HepG2 (cell line): Measurements from ENCODE around the gene DHX8. TPM values are rescaled to one million over a fixed set of nuclear protein-coding genes. Genes with fewer than 3 reads are reported as not detected.
A peak's percentile ranks its signal among the peaks of the same experiment; 100 is the strongest.

ENCODE experiments used
- AHR ChIP-seq: IDR thresholded peaks from 2 replicates; pipeline ENCODE4 v1.6.1; 2018; ENCODE audit warnings: missing genetic modification reagents, missing compliant biosample characterization
- ARNTL ChIP-seq: sonication (generic); formaldehyde crosslinking; IDR thresholded peaks from 2 replicates; pipeline ENCODE4 v1.4.0; 2020; ENCODE audit warnings: mild to moderate bottlenecking, missing genetic modification reagents
- ATAD3A ChIP-seq: sonication (generic); formaldehyde crosslinking; IDR thresholded peaks from 2 replicates; pipeline ENCODE4 v1.4.0; 2020; ENCODE audit warnings: missing genetic modification reagents
- ATF1 ChIP-seq: IDR thresholded peaks from 2 replicates; pipeline ENCODE4 v1.6.1; 2016; ENCODE audit warnings: mild to moderate bottlenecking, control low read depth
- DNMT1 ChIP-seq: sonication (generic); formaldehyde crosslinking; IDR thresholded peaks from 2 replicates; pipeline ENCODE4 v1.5.1; 2020; ENCODE audit warnings: mild to moderate bottlenecking, missing genetic modification reagents
- FOXC1 ChIP-seq: sonication (generic); formaldehyde crosslinking; IDR thresholded peaks from 2 replicates; pipeline ENCODE4 v1.8.0; 2022; ENCODE audit warnings: mild to moderate bottlenecking, missing genetic modification reagents, borderline replicate concordance
- NFYB ChIP-seq: sonication (generic); formaldehyde crosslinking; IDR thresholded peaks from 2 replicates; pipeline ENCODE4 v1.4.0; 2020; ENCODE audit warnings: missing genetic modification reagents
- PAF1 ChIP-seq: IDR thresholded peaks from 2 replicates; pipeline ENCODE4 v1.6.1; 2016; ENCODE audit warnings: missing genetic modification reagents, missing compliant biosample characterization
- REL ChIP-seq: sonication (generic); formaldehyde crosslinking; conservative IDR thresholded peaks from 2 replicates; pipeline ENCODE4 v1.8.0; 2022; ENCODE audit warnings: mild to moderate bottlenecking, missing genetic modification reagents, moderate library complexity
- SETDB1 ChIP-seq: sonication (generic); formaldehyde crosslinking; IDR thresholded peaks from 2 replicates; pipeline ENCODE4 v1.5.1; 2020; ENCODE audit warnings: missing genetic modification reagents, mild to moderate bottlenecking, borderline replicate concordance
- SRSF4 ChIP-seq: fragments of 200-400 bp; formaldehyde crosslinking; IDR thresholded peaks from one replicate; pipeline ENCODE4 v1.6.1; 2018; ENCODE audit warnings: mild to moderate bottlenecking, low read depth, low read length, moderate library complexity; ENCODE audit not compliant: poor library complexity, severe bottlenecking
- U2AF1 ChIP-seq: fragments of 200-400 bp; formaldehyde crosslinking; optimal IDR thresholded peaks from 2 replicates; pipeline ENCODE3; 2017; ENCODE audit warnings: mild to moderate bottlenecking, low read depth, low read length
- ZBTB3 ChIP-seq: sonication (generic); formaldehyde crosslinking; IDR thresholded peaks from 2 replicates; pipeline ENCODE4 v1.4.0; 2020; ENCODE audit warnings: low read depth, mild to moderate bottlenecking, moderate library complexity, missing genetic modification reagents, borderline replicate concordance
- ZKSCAN1 ChIP-seq: fragments of 150-350 bp; IDR thresholded peaks from 2 replicates; pipeline ENCODE4 v1.6.1; 2014; ENCODE audit warnings: low read length
- ZKSCAN5 ChIP-seq: sonication (generic); formaldehyde crosslinking; IDR thresholded peaks from 2 replicates; pipeline ENCODE4 v1.5.1; 2020; ENCODE audit warnings: mild to moderate bottlenecking, missing genetic modification reagents
- ZNF234 ChIP-seq: sonication (generic); formaldehyde crosslinking; conservative IDR thresholded peaks from 2 replicates; pipeline ENCODE4 v1.5.1; 2020; ENCODE audit warnings: mild to moderate bottlenecking, missing genetic modification reagents
- ZNF543 ChIP-seq: sonication (generic); formaldehyde crosslinking; IDR thresholded peaks from 2 replicates; pipeline ENCODE4 v1.4.0; 2020; ENCODE audit warnings: mild to moderate bottlenecking, missing genetic modification reagents
- ZZZ3 ChIP-seq: sonication (generic); formaldehyde crosslinking; IDR thresholded peaks from 2 replicates; pipeline ENCODE4 v1.4.0; 2020; ENCODE audit warnings: missing genetic modification reagents, mild to moderate bottlenecking, borderline replicate concordance
- polyA plus RNA-seq, 8 experiments: library from polyadenylated mRNA; depleted of rRNA in 3 of 8; stranded (reverse) in 7 of 8; unstranded in 1 of 8; fragments of >200 nt; fragmentation: Illumina TruSeq in 4 of 8; extraction: Trizol in 4 of 8; gene quantifications; 2 replicates each; pipeline versions ENCODE4 v1.2.1 to v1.2.3, GENCODE V29; 2011 to 2016; ENCODE audit warnings: low read depth in 4 of 8, missing spikeins in 1 of 8, mixed read lengths in 1 of 8; ENCODE audit not compliant: insufficient read depth in 1 of 8
- total RNA-seq, 5 experiments: library from RNA; depleted of rRNA; stranded (reverse); fragments of >200 nt; fragmentation: Illumina TruSeq; extraction: Trizol; gene quantifications; 2 replicates each; pipeline ENCODE4 v1.2.3, GENCODE V29; 2016; ENCODE audit warnings: low read depth in 1 of 5
- TF ChIP-seq, protein P1 (sequence below): sonication (generic); formaldehyde crosslinking; IDR thresholded peaks from 2 replicates; pipeline ENCODE4 v1.5.1; 2020; ENCODE audit warnings: missing genetic modification reagents, mild to moderate bottlenecking, borderline replicate concordance
- TF ChIP-seq, protein P2 (sequence below): sonication (generic); formaldehyde crosslinking; IDR thresholded peaks from 2 replicates; pipeline ENCODE4 v1.8.0; 2022; ENCODE audit warnings: mild to moderate bottlenecking, missing genetic modification reagents
- TF ChIP-seq, protein P3 (sequence below): IDR thresholded peaks from 2 replicates; pipeline ENCODE4 v1.6.1; 2018; ENCODE audit warnings: missing genetic modification reagents, mild to moderate bottlenecking, missing compliant biosample characterization
- TF ChIP-seq, protein P4 (sequence below): sonication (generic); formaldehyde crosslinking; IDR thresholded peaks from 2 replicates; pipeline ENCODE4 v1.5.1; 2020; ENCODE audit warnings: mild to moderate bottlenecking, missing genetic modification reagents, borderline replicate concordance

The DHX8 gene
- total and polyA plus RNA-seq, 2 of the 13 experiments (the other 11 are each of a cell fraction or from before 2014, with no cell fraction given), result 24.8 to 48.9 TPM

DNA sequence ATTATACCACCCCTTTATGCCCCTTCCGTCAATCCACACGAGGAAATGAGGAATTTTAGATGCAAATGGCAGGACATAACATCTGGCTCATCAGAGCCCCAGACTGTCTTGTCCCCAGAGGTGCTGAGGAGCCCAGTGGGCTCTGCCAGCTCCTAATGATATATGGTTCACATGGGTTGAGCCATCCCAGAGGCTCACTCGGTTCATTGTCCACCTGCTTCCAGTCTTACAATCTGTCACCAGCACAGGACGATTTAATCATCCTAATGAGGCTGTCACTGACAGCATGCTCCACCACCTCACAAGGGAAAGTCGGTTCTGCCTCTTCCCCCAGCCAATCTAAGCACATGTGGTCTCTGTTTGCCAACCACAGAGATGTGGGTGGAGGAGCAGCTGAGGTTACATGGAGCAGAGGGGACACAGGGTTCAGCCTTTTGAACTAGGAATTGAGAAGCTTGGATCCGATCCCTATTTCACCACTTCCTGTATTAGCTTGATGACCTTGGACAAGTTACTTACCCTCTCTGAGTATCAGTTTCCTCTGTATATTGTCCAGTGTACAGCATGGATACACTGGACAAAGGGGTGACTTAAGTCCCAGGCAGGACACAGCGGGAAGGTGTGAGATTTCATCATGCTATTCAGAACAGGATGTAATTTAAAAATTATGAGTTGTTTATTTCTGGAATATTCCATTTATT, 27.0 kb upstream of the DHX8 start (continued):
- TF ChIP-seq, protein P1, sequence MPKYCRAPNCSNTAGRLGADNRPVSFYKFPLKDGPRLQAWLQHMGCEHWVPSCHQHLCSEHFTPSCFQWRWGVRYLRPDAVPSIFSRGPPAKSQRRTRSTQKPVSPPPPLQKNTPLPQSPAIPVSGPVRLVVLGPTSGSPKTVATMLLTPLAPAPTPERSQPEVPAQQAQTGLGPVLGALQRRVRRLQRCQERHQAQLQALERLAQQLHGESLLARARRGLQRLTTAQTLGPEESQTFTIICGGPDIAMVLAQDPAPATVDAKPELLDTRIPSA, result no peak
- TF ChIP-seq ZZZ3 (CRISPR knock-in tag), result no peak
- TF ChIP-seq ZBTB3 (CRISPR knock-in tag), result no peak; the same call in 1 of the 2 replicates
- peak; percentile 66; the same call in 1 of the 2 replicates for TF ChIP-seq ATF1 (CRISPR knock-in tag)
- TF ChIP-seq NFYB (CRISPR knock-in tag), result peak; percentile 67
- peak; percentile 48; the same call in 1 of the 2 replicates for TF ChIP-seq FOXC1 (CRISPR knock-in tag)
- peak; percentile 39; the same call in 1 of the 2 replicates for TF ChIP-seq ZKSCAN1
- no peak for TF ChIP-seq ZNF234 (CRISPR knock-in tag)
- no peak for TF ChIP-seq PAF1 (CRISPR knock-in tag)
- TF ChIP-seq U2AF1, result no peak
- TF ChIP-seq, protein P2, sequence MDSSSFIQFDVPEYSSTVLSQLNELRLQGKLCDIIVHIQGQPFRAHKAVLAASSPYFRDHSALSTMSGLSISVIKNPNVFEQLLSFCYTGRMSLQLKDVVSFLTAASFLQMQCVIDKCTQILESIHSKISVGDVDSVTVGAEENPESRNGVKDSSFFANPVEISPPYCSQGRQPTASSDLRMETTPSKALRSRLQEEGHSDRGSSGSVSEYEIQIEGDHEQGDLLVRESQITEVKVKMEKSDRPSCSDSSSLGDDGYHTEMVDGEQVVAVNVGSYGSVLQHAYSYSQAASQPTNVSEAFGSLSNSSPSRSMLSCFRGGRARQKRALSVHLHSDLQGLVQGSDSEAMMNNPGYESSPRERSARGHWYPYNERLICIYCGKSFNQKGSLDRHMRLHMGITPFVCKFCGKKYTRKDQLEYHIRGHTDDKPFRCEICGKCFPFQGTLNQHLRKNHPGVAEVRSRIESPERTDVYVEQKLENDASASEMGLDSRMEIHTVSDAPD, result peak; percentile 83; the same call in 1 of the 2 replicates
- 0 out of 2 replicates have a peak, but pooled peaks have one; percentile 78 for TF ChIP-seq ZNF543 (CRISPR knock-in tag)
- peak; percentile 62; the same call in 1 of the 2 replicates for TF ChIP-seq ZKSCAN5 (CRISPR knock-in tag)
- TF ChIP-seq REL (CRISPR knock-in tag), result no peak
- TF ChIP-seq SRSF4, result no peak
- no peak for TF ChIP-seq ATAD3A (CRISPR knock-in tag)
- TF ChIP-seq DNMT1 (CRISPR knock-in tag), result no peak
- no peak for TF ChIP-seq AHR (CRISPR knock-in tag)
- peak; percentile 95 for TF ChIP-seq ARNTL
- TF ChIP-seq, protein P3, sequence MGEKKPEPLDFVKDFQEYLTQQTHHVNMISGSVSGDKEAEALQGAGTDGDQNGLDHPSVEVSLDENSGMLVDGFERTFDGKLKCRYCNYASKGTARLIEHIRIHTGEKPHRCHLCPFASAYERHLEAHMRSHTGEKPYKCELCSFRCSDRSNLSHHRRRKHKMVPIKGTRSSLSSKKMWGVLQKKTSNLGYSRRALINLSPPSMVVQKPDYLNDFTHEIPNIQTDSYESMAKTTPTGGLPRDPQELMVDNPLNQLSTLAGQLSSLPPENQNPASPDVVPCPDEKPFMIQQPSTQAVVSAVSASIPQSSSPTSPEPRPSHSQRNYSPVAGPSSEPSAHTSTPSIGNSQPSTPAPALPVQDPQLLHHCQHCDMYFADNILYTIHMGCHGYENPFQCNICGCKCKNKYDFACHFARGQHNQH (CRISPR knock-in tag), result peak; percentile 97
- TF ChIP-seq SETDB1, result no peak
- TF ChIP-seq, protein P4, sequence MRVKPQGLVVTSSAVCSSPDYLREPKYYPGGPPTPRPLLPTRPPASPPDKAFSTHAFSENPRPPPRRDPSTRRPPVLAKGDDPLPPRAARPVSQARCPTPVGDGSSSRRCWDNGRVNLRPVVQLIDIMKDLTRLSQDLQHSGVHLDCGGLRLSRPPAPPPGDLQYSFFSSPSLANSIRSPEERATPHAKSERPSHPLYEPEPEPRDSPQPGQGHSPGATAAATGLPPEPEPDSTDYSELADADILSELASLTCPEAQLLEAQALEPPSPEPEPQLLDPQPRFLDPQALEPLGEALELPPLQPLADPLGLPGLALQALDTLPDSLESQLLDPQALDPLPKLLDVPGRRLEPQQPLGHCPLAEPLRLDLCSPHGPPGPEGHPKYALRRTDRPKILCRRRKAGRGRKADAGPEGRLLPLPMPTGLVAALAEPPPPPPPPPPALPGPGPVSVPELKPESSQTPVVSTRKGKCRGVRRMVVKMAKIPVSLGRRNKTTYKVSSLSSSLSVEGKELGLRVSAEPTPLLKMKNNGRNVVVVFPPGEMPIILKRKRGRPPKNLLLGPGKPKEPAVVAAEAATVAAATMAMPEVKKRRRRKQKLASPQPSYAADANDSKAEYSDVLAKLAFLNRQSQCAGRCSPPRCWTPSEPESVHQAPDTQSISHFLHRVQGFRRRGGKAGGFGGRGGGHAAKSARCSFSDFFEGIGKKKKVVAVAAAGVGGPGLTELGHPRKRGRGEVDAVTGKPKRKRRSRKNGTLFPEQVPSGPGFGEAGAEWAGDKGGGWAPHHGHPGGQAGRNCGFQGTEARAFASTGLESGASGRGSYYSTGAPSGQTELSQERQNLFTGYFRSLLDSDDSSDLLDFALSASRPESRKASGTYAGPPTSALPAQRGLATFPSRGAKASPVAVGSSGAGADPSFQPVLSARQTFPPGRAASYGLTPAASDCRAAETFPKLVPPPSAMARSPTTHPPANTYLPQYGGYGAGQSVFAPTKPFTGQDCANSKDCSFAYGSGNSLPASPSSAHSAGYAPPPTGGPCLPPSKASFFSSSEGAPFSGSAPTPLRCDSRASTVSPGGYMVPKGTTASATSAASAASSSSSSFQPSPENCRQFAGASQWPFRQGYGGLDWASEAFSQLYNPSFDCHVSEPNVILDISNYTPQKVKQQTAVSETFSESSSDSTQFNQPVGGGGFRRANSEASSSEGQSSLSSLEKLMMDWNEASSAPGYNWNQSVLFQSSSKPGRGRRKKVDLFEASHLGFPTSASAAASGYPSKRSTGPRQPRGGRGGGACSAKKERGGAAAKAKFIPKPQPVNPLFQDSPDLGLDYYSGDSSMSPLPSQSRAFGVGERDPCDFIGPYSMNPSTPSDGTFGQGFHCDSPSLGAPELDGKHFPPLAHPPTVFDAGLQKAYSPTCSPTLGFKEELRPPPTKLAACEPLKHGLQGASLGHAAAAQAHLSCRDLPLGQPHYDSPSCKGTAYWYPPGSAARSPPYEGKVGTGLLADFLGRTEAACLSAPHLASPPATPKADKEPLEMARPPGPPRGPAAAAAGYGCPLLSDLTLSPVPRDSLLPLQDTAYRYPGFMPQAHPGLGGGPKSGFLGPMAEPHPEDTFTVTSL (CRISPR knock-in tag), result peak; percentile 95
